GM21423 (cell line): ENCODE results near the gene LOXL4.

Experiments
- ATAC-seq: cut with Tn5 transposase; IDR thresholded peaks from one replicate; pipeline ENCODE4 v1.9.1; 2021; ENCODE audit warnings: mild to moderate bottlenecking, moderate library complexity; ENCODE audit not compliant: unreplicated experiment

The LOXL4 gene

GRCh38 chr10:98265403-98266378, 2.3 kb downstream of the LOXL4 start:
- ATAC-seq: no peak

GRCh38 chr10:98264378-98265065, 3.5 kb downstream of the LOXL4 start:
- ATAC-seq: no peak

- ATAC-seq: no peak
These were observed 4.9 kb downstream of the LOXL4 start for GRCh38 chr10:98263088-98263487.

GRCh38 chr10:98262571-98262970, 5.4 kb downstream of the LOXL4 start:
- no peak for ATAC-seq

- ATAC-seq: no peak
These were observed 6.3 kb downstream of the LOXL4 start for GRCh38 chr10:98261436-98262277.

- ATAC-seq: no peak
These were observed 7.2 kb downstream of the LOXL4 start for GRCh38 chr10:98260752-98261151.

GRCh38 chr10:98260350-98260749, 7.6 kb downstream of the LOXL4 start:
- no peak for ATAC-seq

GRCh38 chr10:98259606-98260315, 8.2 kb downstream of the LOXL4 start:
- no peak for ATAC-seq

GRCh38 chr10:98258683-98259454, 9.1 kb downstream of the LOXL4 start:
- no peak for ATAC-seq

GRCh38 chr10:98257961-98258360, 10.0 kb downstream of the LOXL4 start:
- no peak for ATAC-seq

- ATAC-seq: no peak
These were observed 10.8 kb downstream of the LOXL4 start for GRCh38 chr10:98257198-98257597.

GRCh38 chr10:98256692-98257091, 11.3 kb downstream of the LOXL4 start:
- no peak for ATAC-seq

- ATAC-seq: no peak
These were observed 12.7 kb downstream of the LOXL4 start for GRCh38 chr10:98255146-98255877.

- no peak for ATAC-seq
These were observed 13.6 kb downstream of the LOXL4 start for GRCh38 chr10:98254234-98254974.

GRCh38 chr10:98253499-98253898, 14.5 kb downstream of the LOXL4 start:
- no peak for ATAC-seq

- no peak for ATAC-seq
These were observed 15.5 kb downstream of the LOXL4 start for GRCh38 chr10:98252464-98252863.

- ATAC-seq: no peak
These were observed 16.6 kb downstream of the LOXL4 start for GRCh38 chr10:98251399-98251798.

- ATAC-seq: no peak
These were observed 18.9 kb downstream of the LOXL4 start for GRCh38 chr10:98249134-98249533.
